GM20000 (cell line): ENCODE results near the gene ADAMTS16.

ENCODE experiments used
- DNase-seq: peaks from one replicate; pipeline ENCODE4 v3.0.0; 2012; ENCODE audit warnings: low spot score
- CTCF ChIP-seq: IDR thresholded peaks from 2 replicates; pipeline ENCODE4 v1.5.1; 2012; ENCODE audit warnings: mild to moderate bottlenecking, control low read depth; ENCODE audit errors: extremely low read depth, missing control alignments

ADAMTS16 gene

GRCh38 chr5:5178580-5178979, 38.5 kb downstream of the ADAMTS16 start:
- DNase-seq, result no peak
- TF ChIP-seq CTCF, result no peak

GRCh38 chr5:5179079-5179478, 38.9 kb downstream of the ADAMTS16 start:
- DNase-seq, result no peak
- no peak for TF ChIP-seq CTCF

GRCh38 chr5:5179597-5179996, 39.5 kb downstream of the ADAMTS16 start:
- no peak for TF ChIP-seq CTCF

GRCh38 chr5:5181650-5182324, 41.7 kb downstream of the ADAMTS16 start:
- TF ChIP-seq CTCF, result no peak
- no peak for DNase-seq

More at GRCh38 chr5:5179597-5179996, 39.5 kb downstream of the ADAMTS16 start:
- no peak for DNase-seq

DNA sequence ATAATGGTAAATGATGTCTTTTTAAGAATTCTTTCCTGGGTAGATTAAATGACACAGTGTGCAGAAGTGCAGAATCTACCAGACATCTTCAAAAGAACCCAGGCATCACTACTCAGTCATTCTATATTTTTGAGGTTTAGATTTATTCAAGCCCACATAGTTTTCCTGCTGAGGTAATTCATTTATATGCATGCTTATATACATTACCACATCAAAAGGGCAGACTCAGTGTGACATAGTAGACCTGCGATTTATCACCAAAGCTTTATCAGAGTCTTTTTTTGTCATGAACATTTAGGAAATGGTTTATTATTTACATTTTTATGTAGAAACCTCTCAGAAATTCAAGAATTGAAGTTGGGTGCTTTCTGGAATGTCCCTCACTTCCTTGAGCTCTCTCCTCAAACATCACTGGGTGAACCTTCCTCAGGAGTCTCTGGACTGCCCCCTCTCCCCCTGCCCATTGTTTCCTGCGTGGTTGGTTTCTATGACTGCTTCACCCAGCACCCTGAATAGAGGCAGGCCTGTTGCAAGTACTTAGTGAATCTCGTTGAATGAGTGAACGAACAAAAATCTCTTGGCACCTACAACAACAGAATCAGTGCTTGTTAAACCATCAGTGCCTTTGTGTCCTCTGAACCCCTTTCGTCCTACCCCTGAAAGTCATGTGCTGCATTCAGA, 42.5 kb downstream of the ADAMTS16 start:
- no peak for DNase-seq
- TF ChIP-seq CTCF, result no peak

DNA sequence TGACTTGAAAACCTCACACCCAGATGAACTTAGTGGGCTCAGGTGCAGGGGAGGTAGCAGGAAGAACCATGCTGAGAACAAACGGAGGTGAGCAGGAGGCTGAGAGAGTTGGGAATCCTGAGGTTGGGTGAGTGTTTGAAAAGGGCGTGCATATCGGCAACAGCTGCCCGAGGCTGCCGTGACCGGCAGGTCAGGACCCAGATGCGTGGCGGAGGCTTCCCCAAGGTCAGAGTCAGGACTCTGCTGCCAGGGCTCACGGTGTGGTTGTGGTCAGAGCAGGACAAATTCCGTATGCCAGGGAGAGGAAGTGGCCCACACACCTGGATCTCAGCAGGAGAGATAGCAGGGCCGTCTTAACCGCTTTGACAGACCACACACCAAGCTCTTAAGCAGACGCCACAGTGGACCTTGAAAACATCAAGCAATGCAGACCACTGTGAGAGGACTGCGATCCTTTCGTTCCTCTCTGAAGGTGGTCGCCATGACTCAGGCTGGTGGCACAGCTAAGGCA, 43.1 kb downstream of the ADAMTS16 start:
- no peak for TF ChIP-seq CTCF

GRCh38 chr5:5183933-5184332, 43.8 kb downstream of the ADAMTS16 start:
- TF ChIP-seq CTCF, result no peak
- DNase-seq, result no peak

More for the DNA sequence above, 43.1 kb downstream of the ADAMTS16 start:
- no peak for DNase-seq
